Fibroblast of skin of back (primary cell): ENCODE measurements around the gene TMEM239. TPM values are rescaled to one million over a fixed set of nuclear protein-coding genes. Genes with fewer than 3 reads are reported as not detected.
"Not testable (repeated sequence)": the region's sequence is repeated elsewhere in the genome, so short reads cannot be mapped to it uniquely, and the experiment has no call there.

ENCODE experiments used
- DNase-seq: peaks from one replicate; pipeline ENCODE4 v3.0.0-alpha.2; 2013
- polyA plus RNA-seq, 2 experiments: library from polyadenylated mRNA; unstranded; fragments of 120-200 nt; gene quantifications; one replicate each; pipeline ENCODE4 v1.2.1, GENCODE V29; 2013; ENCODE audit not compliant: insufficient read length in 2 of 2

The TMEM239 gene
- polyA plus RNA-seq (2013, experiment 1 of 2; ENCODE audit: insufficient read length): 0.22 TPM
- not detected for polyA plus RNA-seq (2013, experiment 2 of 2; ENCODE audit: insufficient read length)

DNA sequence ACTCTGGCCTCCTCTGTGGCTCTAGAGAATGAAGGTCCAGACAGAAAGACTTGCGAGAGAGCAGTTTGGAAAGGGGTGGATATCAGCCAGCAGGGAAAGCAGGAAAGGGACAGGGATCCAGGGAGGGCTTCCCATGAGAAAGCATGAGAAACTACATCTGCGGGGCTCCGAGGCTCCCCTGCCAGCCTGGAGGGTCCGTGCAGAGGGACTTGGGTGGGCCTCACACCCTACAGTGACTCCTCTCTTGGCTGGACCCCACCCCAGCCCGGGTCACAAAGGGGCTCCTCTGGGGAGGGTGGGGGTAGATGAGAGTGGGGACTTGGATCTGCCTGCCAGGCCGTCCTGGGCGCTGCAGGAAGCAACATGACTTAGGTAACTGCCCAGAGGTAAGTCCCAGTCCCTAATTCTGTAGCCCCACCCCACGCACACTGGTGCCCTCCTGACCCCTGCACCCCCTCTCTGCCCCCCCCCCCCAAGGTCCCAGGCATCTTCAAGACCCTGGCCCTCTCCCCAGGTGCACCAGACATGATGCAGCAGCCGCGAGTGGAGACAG, at the start of gene TMEM239:
TMEM239 (plus strand) TSS at position 335 of the 553 bp plus-strand sequence; CDS start at position 526, 191 bp downstream.
- no peak for DNase-seq

DNA sequence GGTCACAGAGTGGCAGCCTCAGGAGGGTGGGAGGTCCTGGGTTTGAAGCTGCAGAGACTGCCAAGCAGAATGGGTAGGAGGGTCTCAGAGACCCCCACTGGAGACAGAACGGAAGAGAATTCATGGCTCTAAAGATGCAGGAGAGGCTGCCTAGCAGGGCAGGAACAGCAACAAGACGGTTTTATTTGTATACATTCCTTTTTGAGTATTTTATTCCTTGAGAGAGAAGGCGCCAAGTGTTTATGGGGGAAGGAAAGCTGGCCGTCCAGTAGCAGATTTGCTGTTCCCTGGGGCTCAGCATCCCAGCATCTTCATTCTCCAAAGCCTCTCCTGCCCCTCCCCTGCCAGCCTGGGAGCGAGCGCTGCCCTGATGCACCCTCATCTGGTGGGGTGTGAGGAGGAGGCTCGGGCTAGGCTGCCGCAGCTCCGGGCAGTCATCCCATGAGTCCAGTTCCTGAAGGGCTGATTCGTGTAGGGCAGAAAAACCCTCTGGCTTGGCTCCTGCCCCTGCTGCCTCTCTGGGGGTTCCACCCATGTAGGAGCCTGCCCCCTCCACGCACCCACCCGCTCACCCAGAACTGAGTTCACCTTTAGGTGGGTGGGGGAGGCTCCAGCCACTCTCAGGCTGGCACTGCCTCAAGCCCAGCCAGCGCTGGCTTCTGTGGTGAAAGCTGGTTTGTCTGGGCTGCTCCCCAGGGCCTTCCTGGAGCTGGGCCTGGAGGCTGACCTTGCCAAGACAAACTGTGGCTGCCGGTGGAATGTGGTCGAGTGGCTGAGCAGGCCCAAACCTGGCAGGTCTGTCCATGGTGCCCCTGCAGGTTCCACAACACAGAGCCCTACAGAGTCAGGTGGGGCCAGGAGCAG, 48.2 kb upstream of the TMEM239 start:
- peak; percentile 40 for DNase-seq

- no peak for DNase-seq
These were observed 47.5 kb upstream of the TMEM239 start for GRCh38 chr20:2768632-2769015.

DNA sequence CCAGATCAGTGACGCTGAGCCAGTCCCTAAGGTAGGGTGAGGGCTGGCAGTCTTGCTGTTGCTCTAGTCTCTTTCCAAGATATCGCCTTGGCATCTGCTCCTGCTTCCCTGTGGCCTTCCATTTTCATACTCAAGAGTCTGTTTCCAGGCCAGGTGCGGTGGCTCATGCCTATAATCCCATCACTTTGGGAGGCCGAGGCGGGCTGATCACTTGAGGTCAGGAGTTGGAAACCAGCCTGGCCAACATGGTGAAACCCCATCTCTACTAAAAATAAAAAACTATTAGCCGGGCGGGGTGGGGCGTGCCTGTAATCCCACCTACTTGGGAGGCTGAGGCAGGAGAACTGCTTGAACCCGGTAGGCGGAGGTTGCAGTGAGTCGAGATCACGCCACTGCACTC, 46.1 kb upstream of the TMEM239 start:
- not testable (repeated sequence) for DNase-seq

DNA sequence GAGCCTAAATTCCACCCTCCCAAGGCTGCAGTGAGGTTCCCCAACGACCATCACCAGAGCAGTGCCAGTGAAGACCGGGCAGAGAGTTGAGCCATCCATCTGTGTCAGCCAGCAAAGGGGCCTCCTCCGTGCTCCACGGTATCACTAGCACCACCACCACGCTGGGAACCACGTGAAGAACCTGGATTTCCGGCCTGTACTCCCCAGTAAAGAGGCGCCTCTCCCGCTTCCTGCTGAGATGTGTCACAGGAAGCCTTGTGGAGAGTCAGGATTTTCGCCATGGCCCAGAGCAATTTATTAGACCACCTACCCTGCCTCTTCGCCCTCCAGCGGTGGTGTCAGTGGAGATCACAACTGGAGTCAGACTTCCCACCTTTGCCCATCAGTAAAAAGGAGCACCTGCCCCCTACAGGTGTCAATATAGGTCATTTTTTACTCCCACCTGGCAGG, 44.5 kb upstream of the TMEM239 start:
- DNase-seq: peak; percentile 25

GRCh38 chr20:2773812-2774211, 42.4 kb upstream of the TMEM239 start:
- DNase-seq: no peak

DNA sequence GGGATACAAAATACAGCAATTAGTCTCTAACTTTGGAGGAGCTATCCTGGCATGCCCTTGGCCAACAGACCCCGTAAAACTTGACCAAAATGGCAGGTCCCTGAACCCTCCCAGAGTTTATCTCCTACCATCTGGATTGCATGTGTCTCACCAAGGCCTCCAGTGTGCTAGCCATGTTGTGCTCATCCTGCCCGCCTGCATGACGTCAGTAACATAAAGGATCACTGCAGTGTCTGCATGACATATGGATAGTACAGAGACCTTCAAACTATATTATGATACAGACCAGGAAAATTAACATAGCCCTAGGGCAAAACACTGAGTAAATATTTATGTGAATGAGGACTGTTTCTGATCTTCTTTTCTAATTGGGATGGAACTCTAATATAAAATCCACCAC, 41.0 kb upstream of the TMEM239 start:
- no peak for DNase-seq

- no peak for DNase-seq
These were observed 37.4 kb upstream of the TMEM239 start for GRCh38 chr20:2778602-2779321.

GRCh38 chr20:2780948-2781347, 35.2 kb upstream of the TMEM239 start:
- DNase-seq: no peak

DNA sequence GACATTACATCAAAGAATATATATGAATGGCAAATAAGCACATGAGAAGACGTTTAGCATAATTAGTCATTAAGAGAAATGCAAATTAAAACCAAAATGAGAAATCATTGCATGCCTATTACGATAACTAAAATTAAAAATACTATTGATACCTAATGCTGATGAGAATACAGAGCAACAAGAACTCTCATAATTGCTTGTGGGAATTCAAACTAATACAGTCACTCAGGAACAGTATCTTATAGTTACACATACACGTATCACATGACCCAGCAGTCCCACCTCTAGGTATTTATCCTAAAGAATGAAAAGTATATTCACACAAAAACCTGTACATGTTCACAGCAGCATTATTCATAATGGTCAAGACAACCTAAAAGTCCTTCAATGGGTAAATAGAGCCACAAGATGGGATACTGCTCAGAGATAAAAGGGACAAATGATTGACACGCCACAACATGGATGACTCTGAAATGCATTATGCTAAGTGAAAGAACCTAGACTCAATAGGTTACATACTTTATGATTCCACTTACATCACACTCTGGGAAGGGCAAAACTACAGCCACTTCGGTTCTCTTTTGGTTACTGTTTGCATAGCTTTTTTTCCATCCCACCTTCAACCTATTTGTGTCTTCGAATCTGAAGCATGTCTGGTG, 32.1 kb upstream of the TMEM239 start:
- DNase-seq: no peak

- DNase-seq: no peak
These were observed 22.7 kb upstream of the TMEM239 start for GRCh38 chr20:2793471-2793870.

DNA sequence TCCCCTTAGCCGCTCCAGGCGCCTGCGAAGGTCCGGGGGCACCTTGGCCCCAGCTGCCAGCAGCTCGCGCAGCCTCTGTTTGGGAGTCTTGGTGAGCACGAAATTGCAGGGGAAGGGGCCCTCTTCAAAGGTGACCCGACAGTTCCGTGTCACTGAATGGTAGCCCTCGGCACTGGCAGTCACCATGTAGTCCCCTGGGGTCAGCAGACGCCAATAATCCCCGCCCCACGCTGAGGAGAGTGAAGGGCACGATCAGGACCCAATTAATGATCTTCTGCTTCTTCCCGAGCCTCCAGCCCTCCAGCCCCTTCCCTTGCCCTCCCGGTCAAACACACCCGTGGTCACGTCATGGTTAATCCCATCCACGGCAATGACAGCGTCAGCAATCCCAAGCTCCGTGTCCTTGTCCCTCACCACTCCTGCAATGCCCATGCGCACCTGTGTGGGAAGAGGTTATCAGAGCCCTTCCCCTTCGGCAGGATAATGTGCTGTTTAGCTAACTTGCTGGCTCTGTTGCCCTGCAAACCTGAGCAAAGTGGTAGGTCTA, 21.9 kb upstream of the TMEM239 start:
- no peak for DNase-seq

DNA sequence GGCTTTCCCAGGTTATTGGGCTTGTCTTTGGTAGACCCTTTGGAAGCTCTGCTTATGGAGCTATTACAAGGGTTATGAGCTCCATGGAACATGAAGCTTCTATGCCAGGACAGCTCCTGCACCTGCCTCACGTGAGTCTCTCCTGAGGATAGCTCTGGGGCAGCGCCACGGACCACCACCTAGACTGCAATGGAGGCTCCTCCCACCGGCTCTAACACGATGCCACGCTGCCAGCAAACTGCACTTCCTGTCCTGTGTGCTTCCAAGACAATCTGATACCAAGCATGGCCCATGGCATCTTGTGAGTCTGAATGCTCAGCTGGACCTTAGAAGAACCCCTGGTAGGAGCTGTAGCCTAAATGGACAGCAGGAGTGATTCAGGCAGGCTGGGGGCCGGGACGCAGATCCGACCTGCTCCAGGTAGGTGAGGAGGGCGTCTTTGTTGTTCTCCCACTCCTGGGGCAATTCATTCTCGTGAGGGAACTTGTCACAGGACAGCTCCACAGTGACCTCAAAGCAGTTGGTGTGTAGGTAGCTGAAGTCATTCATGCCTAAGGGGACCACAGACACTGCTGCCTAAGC, 21.2 kb upstream of the TMEM239 start:
- DNase-seq: no peak

DNA sequence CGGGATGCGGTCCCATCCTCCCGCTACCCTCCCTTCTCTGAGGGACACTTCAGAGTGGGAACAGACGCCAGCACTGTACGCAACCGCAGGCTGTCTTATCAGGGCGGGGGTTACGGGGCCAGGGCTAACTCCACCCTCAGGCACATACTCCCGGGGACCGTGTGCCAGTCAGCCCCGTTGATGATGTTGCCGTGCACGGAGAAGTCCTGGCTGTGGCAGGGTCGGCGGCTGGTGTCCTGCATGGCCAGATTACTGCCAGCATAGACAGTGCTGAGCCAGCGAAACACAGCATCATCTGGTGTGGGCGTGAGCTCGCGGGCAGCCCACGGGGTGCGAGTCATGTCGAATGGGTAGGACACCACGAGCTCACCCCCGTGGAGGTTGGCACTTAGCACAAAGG, 20.7 kb upstream of the TMEM239 start:
- no peak for DNase-seq

- DNase-seq: no peak
These were observed 20.0 kb upstream of the TMEM239 start for GRCh38 chr20:2796011-2796660.

DNA sequence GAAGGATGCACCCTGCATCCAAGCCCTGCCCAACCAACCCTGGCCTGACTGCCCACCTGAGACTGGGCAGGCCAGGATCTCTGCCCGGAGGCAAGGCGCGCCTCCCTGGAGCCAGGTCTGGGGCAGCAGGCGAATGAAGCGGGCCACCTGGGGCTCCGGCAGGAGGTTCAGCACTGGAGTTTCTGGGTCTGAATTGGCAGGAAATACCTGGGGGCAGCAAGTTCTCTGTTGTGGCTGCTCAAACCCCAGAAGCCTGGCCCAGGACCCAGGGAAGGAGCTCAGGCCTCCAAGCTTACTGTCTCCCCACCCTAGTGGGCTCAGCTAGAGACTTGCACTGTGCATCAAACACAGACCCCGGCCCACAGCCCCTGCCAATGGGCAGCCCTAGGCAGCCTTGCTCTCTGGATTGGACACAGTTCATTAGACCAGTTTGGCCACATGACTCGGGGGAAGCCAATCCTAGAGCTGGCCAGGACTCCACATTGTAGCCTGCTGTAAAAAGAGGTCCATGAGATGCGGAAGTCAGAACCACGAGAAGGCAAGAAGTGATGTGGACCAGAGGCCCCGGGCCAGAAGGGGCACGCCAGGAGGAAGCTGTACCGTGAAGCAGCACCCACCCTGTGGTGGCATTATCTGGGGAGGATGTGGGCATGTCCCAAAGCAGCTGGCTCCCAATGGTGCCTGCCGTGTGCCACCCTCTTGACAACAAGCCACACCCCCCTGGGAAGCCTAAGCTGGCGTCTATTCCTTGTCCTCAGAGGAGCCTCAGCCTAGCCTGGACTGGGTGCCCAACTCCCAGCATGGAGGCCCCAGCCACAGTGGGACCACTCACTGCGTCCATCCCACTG, 18.8 kb upstream of the TMEM239 start:
- DNase-seq: no peak

- no peak for DNase-seq
These were observed 17.9 kb upstream of the TMEM239 start for GRCh38 chr20:2798095-2798805.

DNA sequence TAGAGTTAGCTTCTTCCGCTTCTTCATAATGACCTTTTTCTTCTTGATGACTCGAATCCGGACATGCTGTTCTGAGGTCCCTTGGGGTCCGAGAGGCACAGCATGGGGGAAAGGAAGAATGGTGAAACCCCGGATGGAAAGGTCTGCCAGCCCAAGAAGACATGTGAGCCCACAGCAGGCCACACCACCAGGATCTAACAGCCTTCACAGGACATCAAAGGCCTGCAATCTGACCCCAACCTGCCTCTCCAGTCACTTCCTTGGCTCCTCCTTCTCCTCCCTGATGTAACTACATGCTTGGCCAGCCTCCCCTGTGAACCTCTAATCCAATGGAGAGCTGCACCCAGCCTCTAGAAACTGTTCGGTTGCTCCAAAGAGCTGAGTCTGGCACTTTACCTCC, 17.4 kb upstream of the TMEM239 start:
- no peak for DNase-seq

DNA sequence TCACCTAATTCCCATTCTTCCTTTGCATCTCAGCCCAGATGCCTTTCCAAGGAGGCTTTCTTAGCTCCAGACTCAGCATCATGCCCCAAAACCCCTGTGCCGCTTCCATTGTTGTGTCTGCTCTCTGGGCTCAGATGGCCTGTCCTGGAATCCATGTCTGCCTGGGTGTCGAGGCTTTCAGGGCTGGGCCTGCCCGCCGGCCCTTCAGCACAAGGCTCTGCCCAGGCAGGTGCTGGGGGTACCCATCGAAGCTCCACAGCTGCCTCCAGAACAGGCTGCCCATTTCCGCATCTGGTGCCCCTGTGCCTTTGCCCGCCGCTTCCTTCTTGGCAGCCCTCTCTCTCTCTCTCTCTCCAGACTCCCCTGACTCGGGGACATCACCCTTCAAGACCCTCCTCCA, 16.9 kb upstream of the TMEM239 start:
- no peak for DNase-seq
